ENCODE data around the gene SPDEF. TPM values are rescaled to one million over a fixed set of nuclear protein-coding genes. Genes with fewer than 3 reads are reported as not detected.

SPDEF gene
- total RNA-seq, 1 donor from 2014 or later: not detected

GRCh38 chr6:34511214-34511914 lies 44.8 kb downstream of the SPDEF start:
- peak overlapping the region; percentile 43 for H3K27ac Mint-ChIP-seq
- peaks cover 33% of the 10 kb centered on the region for H3K4me1 Mint-ChIP-seq
- H3K4me1 ChIP-seq: peaks cover 28% of the 10 kb centered on the region
- H4K20me1 ChIP-seq (ENCODE audit: low read depth): peaks cover 22% of the 10 kb centered on the region
- H3K9me3 Mint-ChIP-seq: peaks cover 8% of the 10 kb centered on the region
- peaks cover 15% of the 10 kb centered on the region for H3K27me3 Mint-ChIP-seq (ENCODE audit: insufficient read depth, low read depth)
- no peak overlapping the region for H3K4me3 ChIP-seq
- no peak overlapping the region for H3K27ac ChIP-seq
- H2AFZ ChIP-seq (replicated peaks): no peak overlapping the region
- DNase-seq (ENCODE audit: low spot score): no peak
- no peak overlapping the region for H3K4me2 ChIP-seq
- no peaks in the 10 kb centered on the region for H3K79me2 ChIP-seq (ENCODE audit: low read depth)
- H3K27me3 ChIP-seq: peaks cover 39% of the 10 kb centered on the region
- no peaks in the 10 kb centered on the region for H3K36me3 Mint-ChIP-seq
- H3F3A ChIP-seq (ENCODE audit: low read depth): peaks cover 22% of the 10 kb centered on the region
- no peak overlapping the region for H3K4me3 Mint-ChIP-seq
- no peaks in the 10 kb centered on the region for H3K9me3 ChIP-seq (ENCODE audit: low read depth)
- H3K36me3 ChIP-seq: no peaks in the 10 kb centered on the region
- TF ChIP-seq EZH2phosphoT487 (IDR thresholded peaks at IDR 0.05) (no peak), CTCF (IDR thresholded peaks at IDR 0.05) (no peak), EZH2 (IDR thresholded peaks at IDR 0.05) (no peak)
- H3K9ac ChIP-seq: no peak overlapping the region

GRCh38 chr6:34510299-34510698 lies 45.8 kb downstream of the SPDEF start:
- Histone ChIP-seq H3F3A (ENCODE audit: low read depth) (peaks cover 22% of the 10 kb centered on the region), H3K4me1 (peaks cover 23% of the 10 kb centered on the region), H3K27me3 (peaks cover 28% of the 10 kb centered on the region), H3K36me3 (no peaks in the 10 kb centered on the region), H4K20me1 (ENCODE audit: low read depth) (peaks cover 22% of the 10 kb centered on the region), H2AFZ (replicated peaks) (no peak overlapping the region), H3K4me3 (no peak overlapping the region), H3K79me2 (ENCODE audit: low read depth) (no peaks in the 10 kb centered on the region), H3K4me2 (no peak overlapping the region), H3K9me3 (ENCODE audit: low read depth) (no peaks in the 10 kb centered on the region), H3K9ac (no peak overlapping the region), H3K27ac (no peak overlapping the region)
- Mint-ChIP-seq H3K27ac (no peak overlapping the region), H3K4me1 (peaks cover 30% of the 10 kb centered on the region), H3K36me3 (no peaks in the 10 kb centered on the region), H3K4me3 (peak overlapping the region; percentile 1), H3K9me3 (peaks cover 8% of the 10 kb centered on the region), H3K27me3 (ENCODE audit: insufficient read depth, low read depth) (peaks cover 15% of the 10 kb centered on the region)
- no peak for DNase-seq (ENCODE audit: low spot score)
- TF ChIP-seq EZH2phosphoT487 (IDR thresholded peaks at IDR 0.05) (no peak), CTCF (IDR thresholded peaks at IDR 0.05) (no peak), EZH2 (IDR thresholded peaks at IDR 0.05) (no peak)

DNA sequence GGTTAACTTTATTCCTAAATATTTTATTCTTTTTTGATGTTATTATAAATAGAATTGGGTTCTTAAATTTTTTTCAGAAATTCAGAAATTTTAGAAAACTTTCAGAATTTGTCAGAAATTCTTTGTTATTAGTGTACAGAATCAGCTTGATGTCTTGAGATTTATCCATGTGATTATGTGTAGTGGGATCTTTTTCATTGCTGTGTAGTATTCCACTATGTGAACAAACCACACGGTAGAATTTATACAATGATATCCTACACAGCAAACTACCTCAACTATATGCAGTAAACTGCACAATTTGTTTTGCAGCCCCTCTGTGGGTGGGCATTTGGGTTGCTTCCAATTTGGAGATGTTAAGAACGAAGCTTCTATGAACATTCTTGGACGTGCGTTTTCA lies 46.3 kb downstream of the SPDEF start:
- H3K9ac ChIP-seq: no peak overlapping the region
- Mint-ChIP-seq H3K9me3 (peaks cover 8% of the 10 kb centered on the region), H3K27me3 (ENCODE audit: insufficient read depth, low read depth) (peaks cover 15% of the 10 kb centered on the region), H3K27ac (no peak overlapping the region), H3K4me1 (peaks cover 28% of the 10 kb centered on the region), H3K36me3 (no peaks in the 10 kb centered on the region), H3K4me3 (no peak overlapping the region)
- H3F3A ChIP-seq (ENCODE audit: low read depth): peaks cover 22% of the 10 kb centered on the region
- peaks cover 22% of the 10 kb centered on the region for H4K20me1 ChIP-seq (ENCODE audit: low read depth)
- H3K36me3 ChIP-seq: no peaks in the 10 kb centered on the region
- H2AFZ ChIP-seq (replicated peaks): no peak overlapping the region
- peaks cover 18% of the 10 kb centered on the region for H3K4me1 ChIP-seq
- H3K79me2 ChIP-seq (ENCODE audit: low read depth): no peaks in the 10 kb centered on the region
- H3K27ac ChIP-seq: no peak overlapping the region
- no peak overlapping the region for H3K4me3 ChIP-seq
- H3K27me3 ChIP-seq: peaks cover 23% of the 10 kb centered on the region
- no peak for DNase-seq (ENCODE audit: low spot score)
- H3K9me3 ChIP-seq (ENCODE audit: low read depth): no peaks in the 10 kb centered on the region
- no peak overlapping the region for H3K4me2 ChIP-seq
- no peak for TF ChIP-seq CTCF (IDR thresholded peaks at IDR 0.05)
- TF ChIP-seq EZH2 (IDR thresholded peaks at IDR 0.05): no peak
- no peak for TF ChIP-seq EZH2phosphoT487 (IDR thresholded peaks at IDR 0.05)
